Testis (tissue), 3 donors: ENCODE results near the gene ITGA11. TPM values are rescaled to one million over a fixed set of nuclear protein-coding genes. Genes with fewer than 3 reads are reported as not detected.

Experiments used
- DNase-seq: peaks from one replicate; pipeline ENCODE4 v3.0.0-alpha.2; 2019
- H3K27ac ChIP-seq, 2 donors: fragments of 200-600 bp; sonication (generic); one replicate each; pipeline ENCODE4 v1.5.1; 2019
- H3K27me3 ChIP-seq: fragments of 200-600 bp; sonication (generic); one replicate; pipeline ENCODE4 v1.5.1; 2019
- H3K36me3 ChIP-seq: fragments of 200-600 bp; sonication (generic); one replicate; pipeline ENCODE4 v1.5.1; 2017; ENCODE audit warnings: low read depth; ENCODE audit errors: missing control alignments
- H3K4me1 ChIP-seq: fragments of 200-600 bp; sonication (generic); one replicate; pipeline ENCODE4 v1.5.1; 2019
- H3K4me3 ChIP-seq, 2 donors: fragments of 200-600 bp; sonication (generic); one replicate each; pipeline ENCODE4 v1.5.1; 2017 to 2019
- H3K9me3 ChIP-seq: fragments of 200-600 bp; sonication (generic); one replicate; pipeline ENCODE4 v1.5.1; 2017
- POLR2A ChIP-seq: fragments of 450-650 bp; IDR thresholded peaks from one replicate; pipeline ENCODE4 v1.6.1; 2017; ENCODE audit warnings: antibody characterized with exemption, mild to moderate bottlenecking, moderate library complexity
- WGBS, 2 donors: methylation state at CpG; one replicate each; pipeline ENCODE4 v1.1.5; 2018; 5-methylcytosine and 5-hydroxymethylcytosine counted together
- intact Hi-C: fragments of 100-400 bp; cut with DNase I; formaldehyde crosslinking; loops from one replicate; pipeline ENCODE4 v1.15.1; 2023; ENCODE audit warnings: low total_unique reads
- polyA plus RNA-seq: library from polyadenylated mRNA; stranded (reverse); fragments of 350-450 nt; fragmentation: Illumina TruSeq; extraction: RNeasy Lipid Tissue Mini Kit (QIAGEN cat#74804); gene quantifications from one replicate; pipeline ENCODE4 v1.2.3, GENCODE V29; 2014; ENCODE audit warnings: low read depth, low replicate concordance; ENCODE audit not compliant: insufficient read depth
- total RNA-seq, 2 donors: library from RNA; depleted of rRNA; stranded (reverse); fragments of >200 nt; gene quantifications; one replicate each; pipeline ENCODE4 v1.2.3, GENCODE V29; 2016
- TF ChIP-seq, protein P1 (sequence below), 3 experiments: fragments of 450-650 bp in 2 of 3; fragments of 200-600 bp in 1 of 3; sonication (generic) in 1 of 3; IDR thresholded peaks; one replicate each; pipeline ENCODE4 v1.5.1; 2016 to 2019; ENCODE audit warnings: antibody characterized with exemption in 3 of 3, mild to moderate bottlenecking in 2 of 3, moderate library complexity in 1 of 3

The ITGA11 gene
- total and polyA plus RNA-seq, 3 donors from 2014 or later: 4.3 to 6.6 (median 5.6) TPM

DNA sequence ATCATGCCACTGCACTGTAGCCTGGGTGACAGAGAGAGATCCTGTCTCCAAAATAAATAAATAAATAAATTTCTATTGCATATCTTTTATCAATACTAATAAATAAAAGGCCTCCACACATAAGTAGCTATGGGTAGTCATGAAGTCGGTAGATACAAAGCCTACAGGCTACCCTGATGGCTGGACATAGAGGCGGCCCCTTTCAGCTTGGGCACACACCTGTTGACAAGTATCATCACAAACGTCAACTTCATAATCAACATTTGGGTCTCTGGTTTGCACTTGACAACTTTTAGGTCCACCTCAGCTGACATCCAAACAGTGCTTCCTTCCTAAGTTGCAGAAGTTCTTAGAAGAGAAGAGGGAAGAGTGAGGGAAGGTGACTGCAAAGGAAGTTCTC, 53.4 kb downstream of the ITGA11 start:
- Histone ChIP-seq H3K27ac (no peak overlapping the region), H3K4me3 (no peak overlapping the region), H3K9me3 (no peaks in the 10 kb centered on the region), H3K4me1 (peaks cover 6% of the 10 kb centered on the region), H3K36me3 (no peaks in the 10 kb centered on the region), H3K27me3 (no peaks in the 10 kb centered on the region)
- 93 to 96% methylated on average over 3 of the region's 3 CpGs for WGBS, 2 donors
- no peak for DNase-seq
- intact Hi-C loops: no loop called here
- TF ChIP-seq POLR2A: no peak
- TF ChIP-seq, protein P1, sequence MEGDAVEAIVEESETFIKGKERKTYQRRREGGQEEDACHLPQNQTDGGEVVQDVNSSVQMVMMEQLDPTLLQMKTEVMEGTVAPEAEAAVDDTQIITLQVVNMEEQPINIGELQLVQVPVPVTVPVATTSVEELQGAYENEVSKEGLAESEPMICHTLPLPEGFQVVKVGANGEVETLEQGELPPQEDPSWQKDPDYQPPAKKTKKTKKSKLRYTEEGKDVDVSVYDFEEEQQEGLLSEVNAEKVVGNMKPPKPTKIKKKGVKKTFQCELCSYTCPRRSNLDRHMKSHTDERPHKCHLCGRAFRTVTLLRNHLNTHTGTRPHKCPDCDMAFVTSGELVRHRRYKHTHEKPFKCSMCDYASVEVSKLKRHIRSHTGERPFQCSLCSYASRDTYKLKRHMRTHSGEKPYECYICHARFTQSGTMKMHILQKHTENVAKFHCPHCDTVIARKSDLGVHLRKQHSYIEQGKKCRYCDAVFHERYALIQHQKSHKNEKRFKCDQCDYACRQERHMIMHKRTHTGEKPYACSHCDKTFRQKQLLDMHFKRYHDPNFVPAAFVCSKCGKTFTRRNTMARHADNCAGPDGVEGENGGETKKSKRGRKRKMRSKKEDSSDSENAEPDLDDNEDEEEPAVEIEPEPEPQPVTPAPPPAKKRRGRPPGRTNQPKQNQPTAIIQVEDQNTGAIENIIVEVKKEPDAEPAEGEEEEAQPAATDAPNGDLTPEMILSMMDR (IDR thresholded peaks at IDR 0.05): no peak

DNA sequence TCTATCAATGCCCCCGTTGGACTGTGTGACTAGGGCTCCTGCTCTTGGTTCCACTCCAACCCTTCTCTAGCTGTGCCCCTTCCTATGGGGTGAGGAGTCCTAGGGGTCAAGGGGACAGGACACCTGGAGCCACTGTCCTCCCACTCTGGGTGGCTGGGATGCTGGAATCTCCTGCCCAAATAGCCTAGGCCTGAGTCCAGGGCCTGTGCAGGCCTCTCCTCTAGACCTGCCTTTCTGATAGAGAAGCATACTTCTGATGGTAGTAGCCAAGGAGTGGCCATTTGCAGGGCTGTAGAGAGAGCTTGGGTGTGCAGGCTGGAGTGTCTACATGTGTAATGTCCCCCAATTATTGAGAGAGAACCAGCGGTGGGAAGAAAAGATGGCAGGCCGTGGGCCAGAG, 54.2 kb downstream of the ITGA11 start:
- H3K36me3 ChIP-seq: no peaks in the 10 kb centered on the region
- no peak overlapping the region for H3K27ac ChIP-seq
- DNase-seq: no peak
- intact Hi-C loops: no loop called here
- H3K4me3 ChIP-seq: no peak overlapping the region
- WGBS, 2 donors: 91 to 92% methylated on average over 3 of the region's 3 CpGs
- H3K4me1 ChIP-seq: peaks cover 6% of the 10 kb centered on the region
- H3K9me3 ChIP-seq: no peaks in the 10 kb centered on the region
- no peaks in the 10 kb centered on the region for H3K27me3 ChIP-seq
- TF ChIP-seq, protein P1 (IDR thresholded peaks at IDR 0.05): no peak
- TF ChIP-seq POLR2A: no peak

DNA sequence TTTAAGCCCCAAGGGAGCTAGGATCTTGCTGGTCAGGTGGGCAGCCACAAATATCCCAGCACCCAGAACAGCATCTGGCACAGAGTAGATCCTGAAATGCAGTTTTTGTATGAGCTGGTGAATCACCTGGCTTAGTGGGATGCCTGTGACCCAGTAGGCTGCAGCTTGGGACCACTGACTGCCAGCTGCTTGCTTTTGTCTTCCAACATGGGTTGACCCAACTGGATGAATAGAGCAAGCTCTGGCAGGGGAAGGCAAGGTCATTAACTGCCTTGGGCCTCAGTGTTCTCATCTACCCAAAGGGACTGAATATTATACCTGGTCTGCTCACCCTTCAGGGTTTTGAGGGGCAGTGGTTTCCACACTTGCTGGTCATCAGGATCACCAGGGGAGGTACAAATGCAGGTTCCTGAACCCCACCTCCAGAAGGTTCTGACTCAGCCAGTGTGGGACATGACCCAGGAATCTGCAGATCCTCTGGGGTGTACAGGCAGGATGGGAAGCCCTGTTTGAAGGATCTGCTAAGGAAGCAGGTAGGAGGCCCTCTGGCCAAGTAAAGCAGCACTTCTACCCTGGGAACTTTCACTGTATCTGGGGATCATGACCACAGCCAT, 55.4 kb downstream of the ITGA11 start:
- H3K36me3 ChIP-seq: no peaks in the 10 kb centered on the region
- H3K27ac ChIP-seq: no peak overlapping the region
- no peaks in the 10 kb centered on the region for H3K27me3 ChIP-seq
- TF ChIP-seq, protein P1 (IDR thresholded peaks at IDR 0.05): no peak
- TF ChIP-seq POLR2A: no peak
- H3K4me3 ChIP-seq: no peak overlapping the region
- H3K4me1 ChIP-seq: peaks cover 6% of the 10 kb centered on the region
- no peak for DNase-seq
- intact Hi-C loops: no loop called here
- no peaks in the 10 kb centered on the region for H3K9me3 ChIP-seq

DNA sequence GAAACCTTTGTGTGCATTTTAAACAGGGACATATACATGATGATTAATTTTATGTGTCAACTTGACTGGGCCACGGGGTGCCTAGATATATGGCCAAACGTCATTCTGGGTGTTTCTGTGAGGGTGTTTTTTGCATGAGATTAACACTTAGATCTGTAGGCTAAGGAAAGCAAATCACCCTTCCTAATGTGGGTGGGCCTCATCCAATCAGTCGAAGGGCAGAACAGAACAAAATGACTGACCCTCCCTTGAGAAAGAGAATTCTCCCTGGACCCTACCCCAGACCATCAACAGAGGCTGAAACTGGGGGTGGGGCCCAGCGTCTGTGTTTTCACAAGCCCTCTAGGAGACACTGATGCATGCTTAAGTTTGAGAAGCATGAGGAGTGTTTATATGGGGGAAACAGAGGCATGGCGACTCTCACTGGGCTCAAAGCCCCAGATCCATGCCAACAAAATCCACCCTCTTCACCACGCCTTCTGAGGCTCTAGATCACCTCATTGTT, 56.2 kb downstream of the ITGA11 start:
- H3K9me3 ChIP-seq: no peaks in the 10 kb centered on the region
- no peaks in the 10 kb centered on the region for H3K27me3 ChIP-seq
- H3K36me3 ChIP-seq: no peaks in the 10 kb centered on the region
- intact Hi-C loops: no loop called here
- H3K4me3 ChIP-seq: no peak overlapping the region
- peaks cover 14% of the 10 kb centered on the region for H3K4me1 ChIP-seq
- TF ChIP-seq POLR2A: no peak
- TF ChIP-seq, protein P1 (IDR thresholded peaks at IDR 0.05): no peak
- no peak overlapping the region for H3K27ac ChIP-seq
- WGBS, 2 donors: 92 to 94% methylated on average over 6 of the region's 6 CpGs
- DNase-seq: no peak

DNA sequence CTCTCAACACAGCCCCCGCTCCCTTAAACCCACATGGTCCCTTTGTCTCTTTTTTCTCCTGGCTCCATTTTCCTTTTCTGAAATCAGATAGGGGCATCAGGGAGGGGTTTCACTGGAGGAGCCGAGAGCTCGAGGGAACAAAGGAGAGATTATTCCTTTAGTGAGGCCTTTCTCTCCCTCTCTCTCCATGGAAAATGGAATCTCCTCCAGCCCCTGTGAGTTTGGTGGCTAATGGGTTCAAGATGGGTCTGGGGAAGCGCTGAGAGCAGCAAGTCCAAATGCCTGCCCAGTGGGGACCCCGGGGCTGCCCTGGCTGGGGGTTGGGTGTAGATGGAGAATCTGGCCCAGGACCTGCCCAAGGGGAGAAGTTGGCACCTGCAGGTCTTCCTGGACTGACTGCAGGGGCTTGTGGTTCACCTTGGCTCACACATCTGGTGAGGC, 56.8 kb downstream of the ITGA11 start:
- peaks cover 19% of the 10 kb centered on the region for H3K4me1 ChIP-seq
- H3K27ac ChIP-seq: peak overlapping the region in 1 of 2 donors; percentile 41
- intact Hi-C loops: no loop called here
- no peaks in the 10 kb centered on the region for H3K9me3 ChIP-seq
- H3K4me3 ChIP-seq: no peak overlapping the region
- DNase-seq: no peak
- TF ChIP-seq POLR2A: no peak
- TF ChIP-seq, protein P1 (IDR thresholded peaks at IDR 0.05): no peak
- H3K27me3 ChIP-seq: no peaks in the 10 kb centered on the region
- WGBS, 2 donors: 75 to 81% methylated on average over 3 to 5 of the region's 5 CpGs
- H3K36me3 ChIP-seq: no peaks in the 10 kb centered on the region
